A549 (cell line): ENCODE data around the gene SLC46A2. TPM values are rescaled to one million over a fixed set of nuclear protein-coding genes. Genes with fewer than 3 reads are reported as not detected.

Experiments used
- ATAC-seq, 2 experiments: fragments of 200-7000 bp in 1 of 2; fragments of >200 bp in 1 of 2; cut with Nextera tagmentation in 1 of 2; cut with Tn5 transposase in 1 of 2; 3 replicates each; pipeline versions ENCODE4 v1.8.0 to v1.9.1; 2018 to 2020; ENCODE audit warnings: mild to moderate bottlenecking in 1 of 2, moderate library complexity in 1 of 2
- CTCF ChIA-PET: fragments of 300-600 bp; sonication (Branson Sonifier 250); formaldehyde crosslinking; extraction: SDS; loops from one replicate; lab custom pipeline; 2021; ENCODE audit warnings: antibody characterized with exemption, inconsistent platforms; lab: Yijun Ruan, JAX
- POLR2A ChIA-PET: fragments of 350-600 bp; formaldehyde crosslinking; extraction: SDS; loops from one replicate; lab custom pipeline; 2021; ENCODE audit warnings: antibody characterized with exemption, inconsistent platforms; lab: Yijun Ruan, JAX
- DNase-seq, 2 experiments: peaks; one replicate each; pipeline versions ENCODE4 v3.0.0 to v3.0.0-alpha.2; 2011 to 2016; ENCODE audit warnings: low read depth in 1 of 2, low spot score in 1 of 2
- FAIRE-seq: peaks from 2 replicates; lab custom pipeline; 2011; peaks lifted over from hg19 to GRCh38; lab: Jason Lieb, UNC
- H3K27ac ChIP-seq, 2 experiments: fragments of >200 bp; sonication (Bioruptor Twin); formaldehyde crosslinking; 3 replicates each; pipeline ENCODE4 v1.5.1; 2016 to 2017
- H3K4me1 ChIP-seq: fragments of >200 bp; sonication (Bioruptor Twin); formaldehyde crosslinking; 3 replicates; pipeline ENCODE4 v1.6.1; 2016
- H3K4me2 ChIP-seq: fragments of >200 bp; sonication (Bioruptor Twin); formaldehyde crosslinking; 3 replicates; pipeline ENCODE4 v1.6.1; 2016
- H3K4me3 ChIP-seq: fragments of >200 bp; sonication (Bioruptor Twin); formaldehyde crosslinking; 3 replicates; pipeline ENCODE4 v1.5.1; 2016
- H3K9me3 ChIP-seq: fragments of >200 bp; sonication (Bioruptor Twin); formaldehyde crosslinking; 3 replicates; pipeline ENCODE4 v1.6.1; 2016
- BHLHE40 ChIP-seq: IDR thresholded peaks from 2 replicates; pipeline ENCODE4 v1.6.1; 2012; ENCODE audit warnings: low read depth, low read length, inconsistent platforms
- CBX8 ChIP-seq: fragments of 200-600 bp; sonication (generic); IDR thresholded peaks from 2 replicates; pipeline ENCODE4 v1.6.1; 2016
- CEBPB ChIP-seq, 2 experiments: fragments of >200 bp in 1 of 2; sonication (Bioruptor Twin) in 1 of 2; formaldehyde crosslinking in 1 of 2; IDR thresholded peaks; 2 replicates each; pipeline ENCODE4 v1.6.1; 2012 to 2016
- EHMT2 ChIP-seq: fragments of 200-600 bp; sonication (generic); IDR thresholded peaks from 2 replicates; pipeline ENCODE4 v1.6.1; 2016; ENCODE audit warnings: antibody characterized with exemption, low read depth, mild to moderate bottlenecking, moderate library complexity
- ESRRA ChIP-seq: fragments of 150-350 bp; IDR thresholded peaks from 2 replicates; pipeline ENCODE4 v1.6.1; 2014; ENCODE audit warnings: mild to moderate bottlenecking, low read length, borderline replicate concordance
- FOSB ChIP-seq: fragments of 250-450 bp; sonication (Bioruptor Pico); IDR thresholded peaks from 2 replicates; pipeline ENCODE4 v1.5.0; 2020; ENCODE audit warnings: mild to moderate bottlenecking, moderate library complexity
- FOXS1 ChIP-seq: fragments of 250-450 bp; sonication (Bioruptor Pico); IDR thresholded peaks from 2 replicates; pipeline ENCODE4 v1.5.0; 2020; ENCODE audit warnings: mild to moderate bottlenecking, moderate library complexity
- GATA3 ChIP-seq: IDR thresholded peaks from 2 replicates; pipeline ENCODE4 v1.6.1; 2012; ENCODE audit warnings: borderline replicate concordance
- HDAC2 ChIP-seq: fragments of 200-600 bp; sonication (generic); IDR thresholded peaks from 2 replicates; pipeline ENCODE4 v1.6.1; 2016
- HEYL ChIP-seq: fragments of 250-450 bp; sonication (Bioruptor Pico); IDR thresholded peaks from 2 replicates; pipeline ENCODE4 v1.8.0; 2021; ENCODE audit warnings: mild to moderate bottlenecking, moderate library complexity
- HOXB13 ChIP-seq: fragments of 250-450 bp; sonication (Bioruptor Pico); IDR thresholded peaks from 2 replicates; pipeline ENCODE4 v1.5.0; 2020; ENCODE audit warnings: low read depth, mild to moderate bottlenecking, moderate library complexity
- HOXB5 ChIP-seq: fragments of 250-450 bp; sonication (Bioruptor Pico); IDR thresholded peaks from 2 replicates; pipeline ENCODE4 v1.5.0; 2020; ENCODE audit warnings: mild to moderate bottlenecking, moderate library complexity
- KDM5A ChIP-seq: fragments of 200-600 bp; sonication (generic); IDR thresholded peaks from 2 replicates; pipeline ENCODE4 v1.6.1; 2016; ENCODE audit warnings: antibody characterized with exemption, mild to moderate bottlenecking
- MAFK ChIP-seq: fragments of 450-650 bp; IDR thresholded peaks from 2 replicates; pipeline ENCODE4 v1.6.1; 2014; ENCODE audit not compliant: partially characterized antibody
- MAZ ChIP-seq: fragments of 150-350 bp; IDR thresholded peaks from 2 replicates; pipeline ENCODE4 v1.6.1; 2014; ENCODE audit warnings: antibody characterized with exemption, low read depth, low read length, borderline replicate concordance
- MYC ChIP-seq: IDR thresholded peaks from 2 replicates; pipeline ENCODE4 v1.6.1; 2012; ENCODE audit warnings: mild to moderate bottlenecking, inconsistent platforms, low read length, improper control_type of control experiment, borderline replicate concordance
- NFE2L2 ChIP-seq: fragments of 150-350 bp; conservative IDR thresholded peaks from 2 replicates; pipeline ENCODE4 v1.6.1; 2014; ENCODE audit warnings: low read length
- RAD21 ChIP-seq, 2 experiments: fragments of >200 bp in 1 of 2; sonication (Bioruptor Twin) in 1 of 2; formaldehyde crosslinking in 1 of 2; IDR thresholded peaks in 1 of 2; conservative IDR thresholded peaks in 1 of 2; 2 replicates in 1 of 2; 3 replicates in 1 of 2; pipeline ENCODE4 v1.6.1; 2012 to 2018; ENCODE audit warnings: inconsistent platforms in 1 of 2
- RARB ChIP-seq: fragments of 250-450 bp; sonication (Bioruptor Pico); IDR thresholded peaks from 2 replicates; pipeline ENCODE4 v1.8.0; 2021; ENCODE audit warnings: mild to moderate bottlenecking, moderate library complexity
- RNF2 ChIP-seq: fragments of 200-600 bp; sonication (generic); IDR thresholded peaks from 2 replicates; pipeline ENCODE4 v1.6.1; 2016; ENCODE audit warnings: low read depth, mild to moderate bottlenecking, antibody characterized with exemption, moderate library complexity, borderline replicate concordance
- TFCP2L1 ChIP-seq: fragments of 250-450 bp; sonication (Bioruptor Pico); IDR thresholded peaks from 2 replicates; pipeline ENCODE4 v1.5.0; 2021; ENCODE audit warnings: mild to moderate bottlenecking
- TP53 ChIP-seq: fragments of 250-450 bp; sonication (Bioruptor Pico); IDR thresholded peaks from 2 replicates; pipeline ENCODE4 v1.5.0; 2021; ENCODE audit warnings: mild to moderate bottlenecking, moderate library complexity
- ZNF302 ChIP-seq: fragments of 250-450 bp; sonication (Bioruptor Pico); IDR thresholded peaks from 2 replicates; pipeline ENCODE4 v1.9.0; 2021; ENCODE audit warnings: inconsistent platforms, mild to moderate bottlenecking, moderate library complexity
- ZSCAN20 ChIP-seq: fragments of 250-450 bp; sonication (Bioruptor Pico); IDR thresholded peaks from 2 replicates; pipeline ENCODE4 v1.8.0; 2022; ENCODE audit warnings: mild to moderate bottlenecking, moderate library complexity
- WGBS: methylation state at CpG from one replicate; pipeline ENCODE4 v1.1.6; 2017; ENCODE audit errors: missing lambda C conversion rate; 5-methylcytosine and 5-hydroxymethylcytosine counted together
- polyA plus RNA-seq, 4 experiments: library from polyadenylated mRNA; depleted of rRNA in 3 of 4; stranded (reverse); fragments of >200 nt; fragmentation: RNase III in 1 of 4; extraction: RNeasy Plus Mini Kit Qiagen cat#74134 plus additional on column Dnase treatment in 1 of 4; gene quantifications; 2 replicates in 3 of 4; 3 replicates in 1 of 4; pipeline ENCODE4 v1.2.3, GENCODE V29; 2011 to 2017
- TF ChIP-seq, protein P1 (sequence below): fragments of 450-650 bp; IDR thresholded peaks from 2 replicates; pipeline ENCODE4 v1.6.1; 2014; ENCODE audit warnings: antibody characterized with exemption
- TF ChIP-seq, protein P2 (sequence below): IDR thresholded peaks from 2 replicates; pipeline ENCODE4 v1.6.1; 2012; ENCODE audit warnings: low read depth, borderline replicate concordance
- TF ChIP-seq, protein P3 (sequence below): fragments of 250-450 bp; sonication (Bioruptor Pico); IDR thresholded peaks from 2 replicates; pipeline ENCODE4 v1.5.0; 2021; ENCODE audit warnings: mild to moderate bottlenecking, moderate library complexity, borderline replicate concordance

SLC46A2 gene
- polyA plus RNA-seq, 2 of the 4 experiments (the other 2 are of a cell fraction), result not detected

DNA sequence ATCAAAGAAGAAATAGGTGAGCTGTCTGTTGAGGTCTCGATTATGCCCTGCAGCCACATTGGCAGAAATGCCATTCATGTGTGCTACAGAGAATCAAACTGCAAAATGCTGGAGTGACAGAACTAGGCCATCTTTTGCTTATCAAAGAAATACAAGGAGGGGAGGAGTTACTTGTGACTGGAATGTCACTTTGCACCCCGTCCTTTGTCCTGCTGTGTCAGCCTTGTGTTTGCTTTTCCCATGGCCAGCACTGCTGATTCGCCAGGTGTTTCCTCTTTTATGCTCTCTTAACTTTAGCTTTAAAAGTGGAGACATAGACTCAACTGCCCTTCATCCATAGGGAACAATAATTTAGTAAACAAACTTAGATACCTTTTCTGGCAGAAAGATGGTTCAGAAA lies 54.3 kb downstream of the SLC46A2 start:
- no peak for DNase-seq
- POLR2A ChIA-PET, result no interaction called here
- Histone ChIP-seq H3K27ac (no peak overlapping the region), H3K9me3 (no peaks in the 10 kb centered on the region), H3K4me1 (no peaks in the 10 kb centered on the region), H3K4me3 (no peak overlapping the region), H3K4me2 (no peak overlapping the region)
- CTCF ChIA-PET, result interaction anchor here (0.9 to 1.8 kb wide), 4 partner anchors 9 to 67 kb away, joined by 4 to 8 read pairs (median 6); no protein-coding TSS in a partner anchor
- TF ChIP-seq, protein P1, sequence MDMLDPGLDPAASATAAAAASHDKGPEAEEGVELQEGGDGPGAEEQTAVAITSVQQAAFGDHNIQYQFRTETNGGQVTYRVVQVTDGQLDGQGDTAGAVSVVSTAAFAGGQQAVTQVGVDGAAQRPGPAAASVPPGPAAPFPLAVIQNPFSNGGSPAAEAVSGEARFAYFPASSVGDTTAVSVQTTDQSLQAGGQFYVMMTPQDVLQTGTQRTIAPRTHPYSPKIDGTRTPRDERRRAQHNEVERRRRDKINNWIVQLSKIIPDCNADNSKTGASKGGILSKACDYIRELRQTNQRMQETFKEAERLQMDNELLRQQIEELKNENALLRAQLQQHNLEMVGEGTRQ, result no peak
- TF ChIP-seq, protein P2, sequence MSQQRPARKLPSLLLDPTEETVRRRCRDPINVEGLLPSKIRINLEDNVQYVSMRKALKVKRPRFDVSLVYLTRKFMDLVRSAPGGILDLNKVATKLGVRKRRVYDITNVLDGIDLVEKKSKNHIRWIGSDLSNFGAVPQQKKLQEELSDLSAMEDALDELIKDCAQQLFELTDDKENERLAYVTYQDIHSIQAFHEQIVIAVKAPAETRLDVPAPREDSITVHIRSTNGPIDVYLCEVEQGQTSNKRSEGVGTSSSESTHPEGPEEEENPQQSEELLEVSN, result no peak
- TF ChIP-seq FOSB (CRISPR knock-in tag), result no peak
- no peak for TF ChIP-seq ZNF302 (CRISPR knock-in tag)
- no peak for TF ChIP-seq RNF2
- no peak for TF ChIP-seq TFCP2L1 (CRISPR knock-in tag)
- no peak for TF ChIP-seq KDM5A
- no peak for TF ChIP-seq MAFK
- no peak for TF ChIP-seq EHMT2
- no peak for TF ChIP-seq RAD21 (conservative IDR thresholded peaks at IDR 0.05 in 1 of 2, IDR thresholded peaks at IDR 0.05 in 1 of 2)
- no peak for TF ChIP-seq MAZ
- no peak for TF ChIP-seq ESRRA
- no peak for TF ChIP-seq CBX8
- no peak for ATAC-seq
- no peak for FAIRE-seq
- 66% methylated on average over 3 of the region's 3 CpGs for WGBS

DNA sequence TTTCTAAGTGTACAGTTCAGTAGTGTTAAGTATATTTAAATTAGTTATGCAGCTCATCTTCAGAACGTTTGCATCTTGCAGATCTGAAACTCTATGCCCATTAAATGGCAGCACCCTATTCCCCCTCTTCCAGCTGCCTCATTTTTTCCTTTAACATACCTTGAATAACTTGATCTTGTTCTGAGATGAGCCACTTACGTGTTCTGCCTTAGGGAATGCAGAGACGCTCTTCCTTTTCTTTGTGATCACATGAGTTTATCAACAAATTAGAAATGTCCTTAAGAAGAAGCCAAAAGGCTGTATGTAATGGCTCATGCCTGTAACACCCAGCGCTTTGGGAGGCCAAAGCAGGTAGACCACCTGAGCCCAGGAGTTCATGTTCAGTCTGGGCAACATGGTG lies 57.6 kb downstream of the SLC46A2 start:
- Histone ChIP-seq H3K9me3 (no peaks in the 10 kb centered on the region), H3K4me3 (no peak overlapping the region), H3K4me2 (no peak overlapping the region), H3K27ac (no peak overlapping the region), H3K4me1 (no peaks in the 10 kb centered on the region)
- TF ChIP-seq CEBPB (IDR thresholded peaks at IDR 0.05) (no peak), RAD21 (conservative IDR thresholded peaks at IDR 0.05 in 1 of 2, IDR thresholded peaks at IDR 0.05 in 1 of 2) (no peak), RARB (CRISPR knock-in tag) (no peak), ZNF302 (CRISPR knock-in tag) (no peak), HEYL (CRISPR knock-in tag) (no peak), MYC (no peak), ESRRA (no peak), HDAC2 (no peak), TP53 (CRISPR knock-in tag) (no peak), FOXS1 (CRISPR knock-in tag) (no peak), HOXB5 (no peak), HOXB13 (CRISPR knock-in tag) (no peak), BHLHE40 (no peak), GATA3 (no peak), ZSCAN20 (CRISPR knock-in tag) (no peak), FOSB (CRISPR knock-in tag) (no peak), NFE2L2 (no peak)
- TF ChIP-seq, protein P3, sequence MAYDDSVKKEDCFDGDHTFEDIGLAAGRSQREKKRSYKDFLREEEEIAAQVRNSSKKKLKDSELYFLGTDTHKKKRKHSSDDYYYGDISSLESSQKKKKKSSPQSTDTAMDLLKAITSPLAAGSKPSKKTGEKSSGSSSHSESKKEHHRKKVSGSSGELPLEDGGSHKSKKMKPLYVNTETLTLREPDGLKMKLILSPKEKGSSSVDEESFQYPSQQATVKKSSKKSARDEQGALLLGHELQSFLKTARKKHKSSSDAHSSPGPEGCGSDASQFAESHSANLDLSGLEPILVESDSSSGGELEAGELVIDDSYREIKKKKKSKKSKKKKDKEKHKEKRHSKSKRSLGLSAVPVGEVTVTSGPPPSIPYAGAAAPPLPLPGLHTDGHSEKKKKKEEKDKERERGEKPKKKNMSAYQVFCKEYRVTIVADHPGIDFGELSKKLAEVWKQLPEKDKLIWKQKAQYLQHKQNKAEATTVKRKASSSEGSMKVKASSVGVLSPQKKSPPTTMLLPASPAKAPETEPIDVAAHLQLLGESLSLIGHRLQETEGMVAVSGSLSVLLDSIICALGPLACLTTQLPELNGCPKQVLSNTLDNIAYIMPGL (CRISPR knock-in tag), result no peak
- FAIRE-seq, result no peak
- ChIA-PET POLR2A (no interaction called here), CTCF (no interaction called here)
- no peak for ATAC-seq
- DNase-seq, result no peak
- 78% methylated on average over 4 of the region's 4 CpGs for WGBS
